ENCODE measurements around the gene GALNS. TPM values are rescaled to one million over a fixed set of nuclear protein-coding genes. Genes with fewer than 3 reads are reported as not detected.

GALNS gene
- total and polyA plus RNA-seq, 9 donors: 9.8 to 28.5 (median 20.6) TPM

- Histone ChIP-seq H3K27ac (ENCODE audit: low read length) (peak overlapping the region; percentile 59), H3K36me3 (ENCODE audit: control insufficient read depth, insufficient read depth, low read length) (peaks cover 6% of the 10 kb centered on the region), H3K27me3 (ENCODE audit: control insufficient read depth, insufficient read depth, low read length) (peaks cover 24% of the 10 kb centered on the region), H3K4me1 (ENCODE audit: control insufficient read depth, insufficient read depth, low read length) (peaks cover 62% of the 10 kb centered on the region), H3K4me3 (ENCODE audit: low read length) (no peak overlapping the region), H3K9me3 (replicated peaks; ENCODE audit: control insufficient read depth, low read depth, low read length) (no peaks in the 10 kb centered on the region)
- peak; percentile 73 for DNase-seq
- 25% methylated on average over 15 of the region's 24 CpGs for WGBS (ENCODE audit: insufficient coverage)
Observed at GRCh38 chr16:88768071-88768783, 88.5 kb downstream of the GALNS start.

- Histone ChIP-seq H3K9me3 (replicated peaks; ENCODE audit: control insufficient read depth, low read depth, low read length) (no peaks in the 10 kb centered on the region), H3K4me1 (ENCODE audit: control insufficient read depth, insufficient read depth, low read length) (peaks cover 56% of the 10 kb centered on the region), H3K27me3 (ENCODE audit: control insufficient read depth, insufficient read depth, low read length) (peaks cover 24% of the 10 kb centered on the region), H3K36me3 (ENCODE audit: control insufficient read depth, insufficient read depth, low read length) (peaks cover 11% of the 10 kb centered on the region), H3K4me3 (ENCODE audit: low read length) (no peak overlapping the region), H3K27ac (ENCODE audit: low read length) (no peak overlapping the region)
- DNase-seq: no peak
- 64% methylated on average over 11 of the region's 12 CpGs for WGBS (ENCODE audit: insufficient coverage)
Observed at GRCh38 chr16:88767546-88768070, 89.1 kb downstream of the GALNS start.

GRCh38 chr16:88766975-88767374 lies 89.8 kb downstream of the GALNS start:
- Histone ChIP-seq H3K9me3 (replicated peaks; ENCODE audit: control insufficient read depth, low read depth, low read length) (no peaks in the 10 kb centered on the region), H3K27me3 (ENCODE audit: control insufficient read depth, insufficient read depth, low read length) (peaks cover 24% of the 10 kb centered on the region), H3K4me1 (ENCODE audit: control insufficient read depth, insufficient read depth, low read length) (peaks cover 49% of the 10 kb centered on the region), H3K27ac (ENCODE audit: low read length) (no peak overlapping the region), H3K36me3 (ENCODE audit: control insufficient read depth, insufficient read depth, low read length) (peaks cover 13% of the 10 kb centered on the region), H3K4me3 (ENCODE audit: low read length) (no peak overlapping the region)
- WGBS (ENCODE audit: insufficient coverage): 69% methylated on average over 9 of the region's 11 CpGs
- no peak for DNase-seq

- 81% methylated on average over 6 of the region's 9 CpGs for WGBS (ENCODE audit: insufficient coverage)
- peaks cover 13% of the 10 kb centered on the region for H3K36me3 ChIP-seq (ENCODE audit: control insufficient read depth, insufficient read depth, low read length)
- H3K27me3 ChIP-seq (ENCODE audit: control insufficient read depth, insufficient read depth, low read length): peaks cover 13% of the 10 kb centered on the region
- no peaks in the 10 kb centered on the region for H3K9me3 ChIP-seq (replicated peaks; ENCODE audit: control insufficient read depth, low read depth, low read length)
- H3K4me1 ChIP-seq (ENCODE audit: control insufficient read depth, insufficient read depth, low read length): peaks cover 41% of the 10 kb centered on the region
- DNase-seq: no peak
- H3K27ac ChIP-seq (ENCODE audit: low read length): no peak overlapping the region
- no peak overlapping the region for H3K4me3 ChIP-seq (ENCODE audit: low read length)
Observed at GRCh38 chr16:88764913-88765349, 91.8 kb downstream of the GALNS start.

GRCh38 chr16:88764080-88764479 lies 92.7 kb downstream of the GALNS start:
- Histone ChIP-seq H3K9me3 (replicated peaks; ENCODE audit: control insufficient read depth, low read depth, low read length) (no peaks in the 10 kb centered on the region), H3K27ac (ENCODE audit: low read length) (no peak overlapping the region), H3K4me1 (ENCODE audit: control insufficient read depth, insufficient read depth, low read length) (peaks cover 38% of the 10 kb centered on the region), H3K27me3 (ENCODE audit: control insufficient read depth, insufficient read depth, low read length) (peaks cover 10% of the 10 kb centered on the region), H3K4me3 (ENCODE audit: low read length) (no peak overlapping the region), H3K36me3 (ENCODE audit: control insufficient read depth, insufficient read depth, low read length) (peaks cover 13% of the 10 kb centered on the region)
- no peak for DNase-seq
- 94% methylated on average over 18 of the region's 19 CpGs for WGBS (ENCODE audit: insufficient coverage)

Other genes starting within 250 kb of the GALNS start
- gene IL17C, start 218.4 kb downstream of the GALNS start, total RNA-seq: not detected
- gene IL17C, start 218.4 kb downstream of the GALNS start, polyA plus RNA-seq (ENCODE audit: insufficient read depth in 1 of 8, insufficient read length in 8 of 8, low replicate concordance in 1 of 8): not detected
- 67.0 TPM for gene CYBA, start 205.9 kb downstream of the GALNS start, total RNA-seq
- gene CYBA, start 205.9 kb downstream of the GALNS start, polyA plus RNA-seq (ENCODE audit: insufficient read depth in 1 of 8, insufficient read length in 8 of 8, low replicate concordance in 1 of 8): 10 to 100 TPM; 41.9 to 69.3 (median 49.0) TPM
- 27.9 TPM for gene MVD, start 193.9 kb downstream of the GALNS start, total RNA-seq
- gene MVD, start 193.9 kb downstream of the GALNS start, polyA plus RNA-seq (ENCODE audit: insufficient read depth in 1 of 8, insufficient read length in 8 of 8, low replicate concordance in 1 of 8): 10 to 100 TPM; 26.9 to 45.2 (median 35.5) TPM
- gene SNAI3, start 170.4 kb downstream of the GALNS start, total RNA-seq: 7.0 TPM
- 10 to 100 TPM in 1 of 8 donors, 1 to 10 TPM in 7; 3.8 to 11.8 (median 7.4) TPM for gene SNAI3, start 170.4 kb downstream of the GALNS start, polyA plus RNA-seq (ENCODE audit: insufficient read depth in 1 of 8, insufficient read length in 8 of 8, low replicate concordance in 1 of 8)
- 17.6 TPM for gene RNF166, start 150.5 kb downstream of the GALNS start, total RNA-seq
- 10 to 100 TPM; 13.9 to 21.8 (median 18.4) TPM for gene RNF166, start 150.5 kb downstream of the GALNS start, polyA plus RNA-seq (ENCODE audit: insufficient read depth in 1 of 8, insufficient read length in 8 of 8, low replicate concordance in 1 of 8)
- 9.5 TPM for gene CTU2, start 150.4 kb downstream of the GALNS start, total RNA-seq
- 10 to 100 TPM; 12.2 to 17.0 (median 13.5) TPM for gene CTU2, start 150.4 kb downstream of the GALNS start, polyA plus RNA-seq (ENCODE audit: insufficient read depth in 1 of 8, insufficient read length in 8 of 8, low replicate concordance in 1 of 8)
- gene PIEZO1, start 71.7 kb downstream of the GALNS start, total RNA-seq: 49.3 TPM
- 10 to 100 TPM; 48.6 to 75.6 (median 63.6) TPM for gene PIEZO1, start 71.7 kb downstream of the GALNS start, polyA plus RNA-seq (ENCODE audit: insufficient read depth in 1 of 8, insufficient read length in 8 of 8, low replicate concordance in 1 of 8)
- 2.7 TPM for gene CDT1, start 53.2 kb downstream of the GALNS start, total RNA-seq
- gene CDT1, start 53.2 kb downstream of the GALNS start, polyA plus RNA-seq (ENCODE audit: insufficient read depth in 1 of 8, insufficient read length in 8 of 8, low replicate concordance in 1 of 8): 10 to 100 TPM in 7 of 8 donors, 1 to 10 TPM in 1; 7.6 to 17.3 (median 14.1) TPM
- gene APRT, start 45.0 kb downstream of the GALNS start, total RNA-seq: 78.6 TPM
- 10 to 100 TPM; 61.2 to 83.0 (median 65.9) TPM for gene APRT, start 45.0 kb downstream of the GALNS start, polyA plus RNA-seq (ENCODE audit: insufficient read depth in 1 of 8, insufficient read length in 8 of 8, low replicate concordance in 1 of 8)
- 52.1 TPM for gene TRAPPC2L, start 180 bp upstream of the GALNS start, total RNA-seq
- 10 to 100 TPM; 47.6 to 67.5 (median 52.2) TPM for gene TRAPPC2L, start 180 bp upstream of the GALNS start, polyA plus RNA-seq (ENCODE audit: insufficient read depth in 1 of 8, insufficient read length in 8 of 8, low replicate concordance in 1 of 8)
- 0.04 TPM for gene PABPN1L, start 9.7 kb upstream of the GALNS start, total RNA-seq
- under 1 TPM in 5 of 8 donors, not detected in 3; 0.12 to 0.39 (median 0.15) TPM for gene PABPN1L, start 9.7 kb upstream of the GALNS start, polyA plus RNA-seq (ENCODE audit: insufficient read depth in 1 of 8, insufficient read length in 8 of 8, low replicate concordance in 1 of 8)
- 3.8 TPM for gene CBFA2T3, start 120.3 kb upstream of the GALNS start, total RNA-seq
- gene CBFA2T3, start 120.3 kb upstream of the GALNS start, polyA plus RNA-seq (ENCODE audit: insufficient read depth in 1 of 8, insufficient read length in 8 of 8, low replicate concordance in 1 of 8): 10 to 100 TPM; 13.2 to 23.0 (median 18.6) TPM
- gene ACSF3, start 236.9 kb upstream of the GALNS start, total RNA-seq: 18.4 TPM
- 10 to 100 TPM; 13.4 to 18.6 (median 16.6) TPM for gene ACSF3, start 236.9 kb upstream of the GALNS start, polyA plus RNA-seq (ENCODE audit: insufficient read depth in 1 of 8, insufficient read length in 8 of 8, low replicate concordance in 1 of 8)